Common myeloid progenitor, CD34-positive (primary cell): ENCODE data around the gene PRDM15.

ENCODE experiments used
- CTCF ChIA-PET: fragments of 350-600 bp; sonication (Branson Sonifier 250); formaldehyde crosslinking; loops from one replicate; lab custom pipeline; 2021; ENCODE audit warnings: antibody characterized with exemption; lab: Charles Lee
- POLR2A ChIA-PET: fragments of 350-600 bp; sonication (Branson Sonifier 250); formaldehyde crosslinking; loops from one replicate; lab custom pipeline; 2021; ENCODE audit warnings: antibody characterized with exemption; lab: Charles Lee
- DNase-seq, 3 donors: peaks; one replicate each; pipeline versions ENCODE4 v3.0.0 to v3.0.0-alpha.2; 2013
- H3K27ac ChIP-seq, 2 experiments: 1 replicate in 1 of 2; 2 replicates in 1 of 2; pipeline ENCODE4 v1.7.0; 2013; ENCODE audit warnings: inconsistent platforms in 2 of 2, low read length in 2 of 2, mild to moderate bottlenecking in 2 of 2, low read depth in 1 of 2, moderate library complexity in 1 of 2; ENCODE audit not compliant: severe bottlenecking in 2 of 2, insufficient read depth in 1 of 2, poor library complexity in 1 of 2
- H3K27me3 ChIP-seq, 5 experiments: replicated peaks in 2 of 5; 1 replicate in 3 of 5; 2 replicates in 2 of 5; pipeline versions ENCODE4 v1.6.1 to v1.7.0; 2013; ENCODE audit warnings: low read length in 4 of 5, mild to moderate bottlenecking in 2 of 5, moderate library complexity in 2 of 5, inconsistent platforms in 1 of 5; ENCODE audit not compliant: insufficient read depth in 5 of 5, control insufficient read depth in 4 of 5
- H3K36me3 ChIP-seq, 4 experiments: 1 replicate in 2 of 4; 2 replicates in 2 of 4; pipeline versions ENCODE4 v1.6.1 to v1.7.0; 2013; ENCODE audit warnings: low read length in 3 of 4, control low read depth in 1 of 4, mild to moderate bottlenecking in 1 of 4; ENCODE audit not compliant: control insufficient read depth in 4 of 4, insufficient read depth in 4 of 4
- H3K4me1 ChIP-seq, 4 experiments: 1 replicate in 3 of 4; 2 replicates in 1 of 4; pipeline versions ENCODE4 v1.6.1 to v1.7.1; 2013; ENCODE audit warnings: low read length in 3 of 4, mild to moderate bottlenecking in 3 of 4, control low read depth in 1 of 4, inconsistent platforms in 1 of 4, moderate library complexity in 1 of 4; ENCODE audit not compliant: control insufficient read depth in 4 of 4, insufficient read depth in 4 of 4; ENCODE audit errors: control extremely low read depth in 1 of 4
- H3K4me3 ChIP-seq, 7 experiments: 1 replicate in 4 of 7; 2 replicates in 3 of 7; pipeline versions ENCODE4 v1.5.1 to v1.7.0; 2013; ENCODE audit warnings: mild to moderate bottlenecking in 7 of 7, low read length in 6 of 7, moderate library complexity in 6 of 7, inconsistent platforms in 2 of 7, low read depth in 2 of 7, control low read depth in 1 of 7; ENCODE audit not compliant: insufficient read depth in 4 of 7, control insufficient read depth in 1 of 7; ENCODE audit errors: extremely low read depth in 1 of 7
- H3K9me3 ChIP-seq, 5 experiments: 1 replicate in 4 of 5; 2 replicates in 1 of 5; pipeline versions ENCODE4 v1.6.1 to v1.7.1; 2013; ENCODE audit warnings: low read length in 4 of 5, mild to moderate bottlenecking in 2 of 5, inconsistent platforms in 1 of 5, low read depth in 1 of 5, moderate library complexity in 1 of 5; ENCODE audit not compliant: control insufficient read depth in 4 of 5, insufficient read depth in 2 of 5; ENCODE audit errors: control extremely low read depth in 1 of 5
- WGBS: methylation state at CpG from one replicate; pipeline ENCODE4 v1.1.5; 2013; ENCODE audit not compliant: insufficient coverage; 5-methylcytosine and 5-hydroxymethylcytosine counted together

Gene PRDM15

GRCh38 chr21:41854426-41854995, 24.6 kb downstream of the PRDM15 start:
- no peak for DNase-seq
- Histone ChIP-seq H3K4me3 (no peak overlapping the region), H3K27me3 (no peaks in the 10 kb centered on the region), H3K36me3 (peaks cover 15 to 76% (median 63%) of the 10 kb centered on the region in 4 experiments), H3K27ac (no peak overlapping the region), H3K4me1 (no peaks in the 10 kb centered on the region), H3K9me3 (no peaks in the 10 kb centered on the region)
- POLR2A ChIA-PET, result no interaction called here
- CTCF ChIA-PET, result no interaction called here
- WGBS, result 96% methylated on average over 30 of the region's 31 CpGs

GRCh38 chr21:41852929-41853320, 26.2 kb downstream of the PRDM15 start:
- peaks cover 17 to 66% (median 59%) of the 10 kb centered on the region in 4 experiments for H3K36me3 ChIP-seq
- DNase-seq, result no peak
- H3K9me3 ChIP-seq, result no peaks in the 10 kb centered on the region
- WGBS, result 100% methylated on average over 5 of the region's 9 CpGs
- POLR2A ChIA-PET, result interaction anchor here (1.0 kb wide), 1 partner anchor 9 kb away, joined by 8 read pairs; no protein-coding TSS in a partner anchor
- no peak overlapping the region for H3K27ac ChIP-seq
- no peaks in the 10 kb centered on the region for H3K27me3 ChIP-seq
- H3K4me3 ChIP-seq, result no peak overlapping the region
- no peaks in the 10 kb centered on the region for H3K4me1 ChIP-seq
- CTCF ChIA-PET, result interaction anchor here (1.1 to 1.3 kb wide), 2 partner anchors 11 to 13 kb away, joined by 3 read pairs; no protein-coding TSS in a partner anchor

- ChIA-PET POLR2A (interaction anchor here (1.0 kb wide), 1 partner anchor 9 kb away, joined by 8 read pairs; no protein-coding TSS in a partner anchor), CTCF (interaction anchor here (1.1 kb wide), 1 partner anchor 9 kb away, joined by 3 read pairs; no protein-coding TSS in a partner anchor)
- 92% methylated on average over 19 of the region's 21 CpGs for WGBS
- Histone ChIP-seq H3K4me3 (no peak overlapping the region), H3K36me3 (peaks cover 17 to 63% (median 56%) of the 10 kb centered on the region in 4 experiments), H3K4me1 (no peaks in the 10 kb centered on the region), H3K27me3 (no peaks in the 10 kb centered on the region), H3K27ac (no peak overlapping the region), H3K9me3 (no peaks in the 10 kb centered on the region)
- DNase-seq, result no peak
Observed at GRCh38 chr21:41852151-41852928, 26.8 kb downstream of the PRDM15 start.

- Histone ChIP-seq H3K4me1 (no peaks in the 10 kb centered on the region), H3K27ac (no peak overlapping the region), H3K4me3 (no peak overlapping the region), H3K27me3 (no peaks in the 10 kb centered on the region), H3K36me3 (peaks cover 14 to 58% (median 51%) of the 10 kb centered on the region in 4 experiments), H3K9me3 (no peaks in the 10 kb centered on the region)
- POLR2A ChIA-PET, result no interaction called here
- 97% methylated on average over 15 of the region's 23 CpGs for WGBS
- DNase-seq, result no peak
- CTCF ChIA-PET, result interaction anchor here (1.1 kb wide), 1 partner anchor 7 kb away, joined by 3 read pairs; no protein-coding TSS in a partner anchor
Observed at GRCh38 chr21:41851090-41851790, 27.9 kb downstream of the PRDM15 start.

GRCh38 chr21:41850085-41850484, 29.1 kb downstream of the PRDM15 start:
- H3K9me3 ChIP-seq, result no peaks in the 10 kb centered on the region
- H3K27ac ChIP-seq, result no peak overlapping the region
- no peaks in the 10 kb centered on the region for H3K27me3 ChIP-seq
- no peak overlapping the region for H3K4me3 ChIP-seq
- WGBS, result 93% methylated on average over 7 of the region's 9 CpGs
- ChIA-PET POLR2A (interaction anchor here (0.7 kb wide), 1 partner anchor 268 kb away, joined by 3 read pairs; no protein-coding TSS in a partner anchor), CTCF (no interaction called here)
- H3K36me3 ChIP-seq, result peaks cover 13 to 59% (median 49%) of the 10 kb centered on the region in 4 experiments
- H3K4me1 ChIP-seq, result no peaks in the 10 kb centered on the region
- DNase-seq, result no peak

- H3K4me1 ChIP-seq, result peaks cover 0 to 2% (median under 1%) of the 10 kb centered on the region in 4 experiments
- no peaks in the 10 kb centered on the region for H3K27me3 ChIP-seq
- H3K36me3 ChIP-seq, result peaks cover 11 to 49% (median 39%) of the 10 kb centered on the region in 4 experiments
- no peak overlapping the region for H3K27ac ChIP-seq
- no peaks in the 10 kb centered on the region for H3K9me3 ChIP-seq
- no peak for DNase-seq
- ChIA-PET POLR2A (interaction anchor here (0.6 kb wide), 1 partner anchor 223 kb away, joined by 3 read pairs; no protein-coding TSS in a partner anchor), CTCF (interaction anchor here (1.4 to 1.5 kb wide), 3 partner anchors 17 to 83 kb away, joined by 3 to 4 read pairs (median 3); no protein-coding TSS in a partner anchor)
- H3K4me3 ChIP-seq, result peak overlapping the region in 1 of 7 experiments; percentile 23
- 87% methylated on average over 14 of the region's 15 CpGs for WGBS
Observed at GRCh38 chr21:41848958-41849580, 30.1 kb downstream of the PRDM15 start.
